Esophagus squamous epithelium (tissue), 4 donors: Measurements from ENCODE around the gene LLCFC1.

Experiments used
- CTCF ChIP-seq, 6 experiments: fragments of 450-650 bp in 4 of 6; fragments of 200-600 bp in 2 of 6; sonication (generic) in 2 of 6; IDR thresholded peaks; one replicate each; pipeline ENCODE4 v1.5.1; 2016 to 2019; ENCODE audit warnings: antibody characterized with exemption in 6 of 6, mild to moderate bottlenecking in 4 of 6, moderate library complexity in 4 of 6
- POLR2A ChIP-seq, 4 donors: fragments of 450-650 bp; IDR thresholded peaks; one replicate each; pipeline ENCODE4 v1.6.1; 2017; ENCODE audit warnings: antibody characterized with exemption in 4 of 4, mild to moderate bottlenecking in 4 of 4, moderate library complexity in 3 of 4

- no peak for TF ChIP-seq CTCF (IDR thresholded peaks at IDR 0.05)
- TF ChIP-seq POLR2A (IDR thresholded peaks at IDR 0.05), result no peak
These were observed 673 bp upstream of the LLCFC1 start for GRCh38 chr7:142938611-142939010.
